GM21529 (cell line): ENCODE measurements around the gene GATA3.

Experiments
- ATAC-seq: cut with Tn5 transposase; IDR thresholded peaks from one replicate; pipeline ENCODE4 v1.9.1; 2021; ENCODE audit not compliant: unreplicated experiment

The GATA3 gene

GRCh38 chr10:8037941-8038894, 16.3 kb upstream of the GATA3 start:
- no peak for ATAC-seq

GRCh38 chr10:8039321-8039881, 15.1 kb upstream of the GATA3 start:
- ATAC-seq, result no peak

- ATAC-seq, result no peak
These were observed 13.8 kb upstream of the GATA3 start for GRCh38 chr10:8040651-8041050.

- ATAC-seq, result no peak
These were observed 13.1 kb upstream of the GATA3 start for GRCh38 chr10:8041284-8041991.

GRCh38 chr10:8041992-8042720, 12.3 kb upstream of the GATA3 start:
- no peak for ATAC-seq

- no peak for ATAC-seq
These were observed 11.5 kb upstream of the GATA3 start for GRCh38 chr10:8042721-8043568.

- ATAC-seq, result no peak
These were observed 10.8 kb upstream of the GATA3 start for GRCh38 chr10:8043569-8044306.

- ATAC-seq, result no peak
These were observed 10.1 kb upstream of the GATA3 start for GRCh38 chr10:8044331-8044907.

- no peak for ATAC-seq
These were observed 9.4 kb upstream of the GATA3 start for GRCh38 chr10:8044908-8045725.

GRCh38 chr10:8045726-8046494, 8.6 kb upstream of the GATA3 start:
- no peak for ATAC-seq

GRCh38 chr10:8047452-8048280, 6.8 kb upstream of the GATA3 start:
- ATAC-seq, result no peak

- ATAC-seq, result no peak
These were observed 6.0 kb upstream of the GATA3 start for GRCh38 chr10:8048281-8049008.

GRCh38 chr10:8049045-8049864, 5.2 kb upstream of the GATA3 start:
- ATAC-seq, result no peak

GRCh38 chr10:8049865-8050555, 4.5 kb upstream of the GATA3 start:
- no peak for ATAC-seq
